Keratinocyte (primary cell): ENCODE data around the gene KCNS3.

Experiments
- EZH2 ChIP-seq: IDR thresholded peaks from one replicate; pipeline ENCODE4 v1.6.1; 2012; ENCODE audit warnings: inconsistent platforms, mild to moderate bottlenecking, low read length, moderate library complexity
- TF ChIP-seq, protein P1 (sequence below), 3 experiments: IDR thresholded peaks in 1 of 3; conservative IDR thresholded peaks in 1 of 3; optimal IDR thresholded peaks in 1 of 3; 2 replicates in 2 of 3; 3 replicates in 1 of 3; pipeline versions ENCODE3 to v1.5.1; 2011; ENCODE audit warnings: low read length in 3 of 3, mild to moderate bottlenecking in 3 of 3, moderate library complexity in 2 of 3, control low read depth in 1 of 3, inconsistent platforms in 1 of 3; ENCODE audit not compliant: insufficient read depth in 2 of 3; ENCODE audit errors: extremely low read depth in 1 of 3

DNA sequence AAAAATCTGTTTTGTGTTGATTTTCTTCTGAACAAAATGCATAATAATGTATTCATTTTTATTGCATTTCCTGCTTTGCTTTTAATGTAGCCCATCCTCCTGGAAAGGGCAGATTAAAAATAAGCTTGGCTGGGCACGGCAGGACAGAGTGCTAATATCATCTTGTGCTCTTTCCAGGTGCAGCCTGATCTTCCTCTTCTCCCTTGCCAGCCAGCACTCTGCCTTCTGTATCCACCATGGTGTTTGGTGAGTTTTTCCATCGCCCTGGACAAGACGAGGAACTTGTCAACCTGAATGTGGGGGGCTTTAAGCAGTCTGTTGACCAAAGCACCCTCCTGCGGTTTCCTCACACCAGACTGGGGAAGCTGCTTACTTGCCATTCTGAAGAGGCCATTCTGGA is 52.3 kb downstream of the KCNS3 start:
- TF ChIP-seq EZH2: no peak
- TF ChIP-seq, protein P1, sequence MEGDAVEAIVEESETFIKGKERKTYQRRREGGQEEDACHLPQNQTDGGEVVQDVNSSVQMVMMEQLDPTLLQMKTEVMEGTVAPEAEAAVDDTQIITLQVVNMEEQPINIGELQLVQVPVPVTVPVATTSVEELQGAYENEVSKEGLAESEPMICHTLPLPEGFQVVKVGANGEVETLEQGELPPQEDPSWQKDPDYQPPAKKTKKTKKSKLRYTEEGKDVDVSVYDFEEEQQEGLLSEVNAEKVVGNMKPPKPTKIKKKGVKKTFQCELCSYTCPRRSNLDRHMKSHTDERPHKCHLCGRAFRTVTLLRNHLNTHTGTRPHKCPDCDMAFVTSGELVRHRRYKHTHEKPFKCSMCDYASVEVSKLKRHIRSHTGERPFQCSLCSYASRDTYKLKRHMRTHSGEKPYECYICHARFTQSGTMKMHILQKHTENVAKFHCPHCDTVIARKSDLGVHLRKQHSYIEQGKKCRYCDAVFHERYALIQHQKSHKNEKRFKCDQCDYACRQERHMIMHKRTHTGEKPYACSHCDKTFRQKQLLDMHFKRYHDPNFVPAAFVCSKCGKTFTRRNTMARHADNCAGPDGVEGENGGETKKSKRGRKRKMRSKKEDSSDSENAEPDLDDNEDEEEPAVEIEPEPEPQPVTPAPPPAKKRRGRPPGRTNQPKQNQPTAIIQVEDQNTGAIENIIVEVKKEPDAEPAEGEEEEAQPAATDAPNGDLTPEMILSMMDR (optimal IDR thresholded peaks at IDR 0.05 in 1 of 3, IDR thresholded peaks at IDR 0.05 in 1 of 3, conservative IDR thresholded peaks at IDR 0.05 in 1 of 3; ENCODE audit: extremely low read depth in 1 of 3, insufficient read depth in 2 of 3, low read length in 3 of 3): no peak
